PFSK-1 (cell line): ENCODE measurements around the gene PSMD2.

Experiments used
- POLR2AphosphoS5 ChIP-seq: IDR thresholded peaks from 2 replicates; pipeline ENCODE4 v1.6.1; 2012; ENCODE audit warnings: low read depth, mild to moderate bottlenecking, control low read depth, low read length, moderate library complexity
- REST ChIP-seq, 2 experiments: IDR thresholded peaks; 2 replicates each; pipeline versions ENCODE4 v1.6.1 to v1.8.0; 2011 to 2012; ENCODE audit warnings: low read depth in 2 of 2, low read length in 2 of 2, control low read depth in 1 of 2, inconsistent platforms in 1 of 2, mild to moderate bottlenecking in 1 of 2, moderate library complexity in 1 of 2; ENCODE audit not compliant: insufficient read depth in 1 of 2
- SIN3A ChIP-seq: IDR thresholded peaks from 2 replicates; pipeline ENCODE4 v1.6.1; 2012; ENCODE audit warnings: mild to moderate bottlenecking, low read length, moderate library complexity, borderline replicate concordance; ENCODE audit not compliant: insufficient read depth
- TAF1 ChIP-seq: IDR thresholded peaks from 2 replicates; pipeline ENCODE4 v1.6.1; 2012; ENCODE audit warnings: low read length, control low read depth, borderline replicate concordance; ENCODE audit not compliant: insufficient read depth

GRCh38 chr3:184300378-184300720, 1.3 kb downstream of the PSMD2 start:
- TF ChIP-seq REST (IDR thresholded peaks at IDR 0.05; ENCODE audit: insufficient read depth in 1 of 2, low read depth in 2 of 2, low read length in 2 of 2) (no peak), POLR2AphosphoS5 (no peak), SIN3A (no peak), TAF1 (no peak)
